Activated gamma-delta T cell treated with Interleukin-2 at 50 U/mL for 16 hours (primary cell): ENCODE results near the gene GADD45G.
A peak's percentile ranks its signal among the peaks of the same experiment; 100 is the strongest.

Experiments used
- DNase-seq: peaks from one replicate; pipeline ENCODE4 v3.0.0-alpha.2; 2020

GADD45G gene

GRCh38 chr9:89604729-89605464 is at the start of gene GADD45G:
TSS of gene GADD45G (plus strand) at chr9:89605012. CDS start at chr9:89605122, 110 bp downstream.
- DNase-seq: peak; percentile 80

- no peak for DNase-seq
Measured at GRCh38 chr9:89555036-89555415, 49.8 kb upstream of the GADD45G start.

- no peak for DNase-seq
Measured at GRCh38 chr9:89555451-89556375, 49.1 kb upstream of the GADD45G start.

- no peak for DNase-seq
Measured at GRCh38 chr9:89558196-89558899, 46.5 kb upstream of the GADD45G start.

- DNase-seq: no peak
Measured at GRCh38 chr9:89558948-89559347, 45.9 kb upstream of the GADD45G start.

GRCh38 chr9:89562186-89562814 is 42.5 kb upstream of the GADD45G start:
- DNase-seq: no peak

- DNase-seq: no peak
Measured at GRCh38 chr9:89563571-89564345, 41.1 kb upstream of the GADD45G start.

GRCh38 chr9:89564346-89564878 is 40.4 kb upstream of the GADD45G start:
- DNase-seq: no peak

GRCh38 chr9:89567649-89568048 is 37.2 kb upstream of the GADD45G start:
- DNase-seq: no peak

GRCh38 chr9:89574309-89574708 is 30.5 kb upstream of the GADD45G start:
- DNase-seq: no peak

GRCh38 chr9:89576404-89576839 is 28.4 kb upstream of the GADD45G start:
- DNase-seq: peak; percentile 26

- no peak for DNase-seq
Measured at GRCh38 chr9:89577363-89577762, 27.4 kb upstream of the GADD45G start.

- peak; percentile 30 for DNase-seq
Measured at GRCh38 chr9:89579741-89580385, 24.9 kb upstream of the GADD45G start.

GRCh38 chr9:89586311-89586710 is 18.5 kb upstream of the GADD45G start:
- DNase-seq: no peak

GRCh38 chr9:89588271-89588879 is 16.4 kb upstream of the GADD45G start:
- DNase-seq: no peak

GRCh38 chr9:89590415-89590814 is 14.4 kb upstream of the GADD45G start:
- DNase-seq: no peak

GRCh38 chr9:89591274-89592212 is 13.3 kb upstream of the GADD45G start:
- DNase-seq: no peak

GRCh38 chr9:89592213-89592815 is 12.5 kb upstream of the GADD45G start:
- no peak for DNase-seq
